ENCODE data around the gene PRKN.

The PRKN gene

DNA sequence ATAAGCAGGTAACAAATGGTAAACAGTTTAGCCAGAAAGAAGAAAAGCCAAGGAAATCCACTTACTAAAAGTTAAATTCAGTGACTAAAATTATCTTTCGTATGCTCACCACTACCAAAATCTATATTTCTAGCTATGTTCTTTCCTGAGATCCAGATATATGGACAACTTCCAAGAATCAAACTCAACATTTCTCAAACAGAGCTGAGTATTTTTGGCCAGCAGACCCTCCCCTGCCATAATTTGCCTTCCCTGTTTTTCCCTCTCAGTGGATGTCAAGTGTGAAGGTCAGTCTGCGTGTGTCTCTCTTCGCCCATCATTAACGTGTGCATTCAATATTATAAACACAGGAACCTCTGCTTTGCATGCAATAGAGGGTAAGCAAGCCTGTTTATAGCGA lies 42.0 kb downstream of the PRKN start:
- no peak for DNase-seq (ENCODE audit: low read depth in 1 of 2, low spot score in 1 of 2)
- no peak for TF ChIP-seq REST (IDR thresholded peaks at IDR 0.05; ENCODE audit: insufficient replicate concordance, low read depth)
- TF ChIP-seq POLR2AphosphoS5 (IDR thresholded peaks at IDR 0.05; ENCODE audit: low read depth) = no peak
- TF ChIP-seq SPI1 (IDR thresholded peaks at IDR 0.05; ENCODE audit: borderline replicate concordance, low read depth) = no peak
- no peak for TF ChIP-seq CTCF (IDR thresholded peaks at IDR 0.05; ENCODE audit: insufficient read depth, low read length)
- TF ChIP-seq GABPA (IDR thresholded peaks at IDR 0.05; ENCODE audit: low read depth) = no peak
- no peak overlapping the region for H3K27ac ChIP-seq (replicated peaks)
- no peak overlapping the region for H3K4me3 ChIP-seq (replicated peaks; ENCODE audit: insufficient read depth, low read length)
- no peaks in the 10 kb centered on the region for H3K27me3 ChIP-seq (ENCODE audit: insufficient read depth, poor library complexity, severe bottlenecking)

GRCh38 chr6:162684961-162685360 lies 42.6 kb downstream of the PRKN start:
- no peak for DNase-seq (ENCODE audit: low read depth in 1 of 2, low spot score in 1 of 2)
- TF ChIP-seq POLR2AphosphoS5 (IDR thresholded peaks at IDR 0.05; ENCODE audit: low read depth) (no peak), CTCF (IDR thresholded peaks at IDR 0.05; ENCODE audit: insufficient read depth, low read length) (no peak), REST (IDR thresholded peaks at IDR 0.05; ENCODE audit: insufficient replicate concordance, low read depth) (no peak), SPI1 (IDR thresholded peaks at IDR 0.05; ENCODE audit: borderline replicate concordance, low read depth) (no peak), GABPA (IDR thresholded peaks at IDR 0.05; ENCODE audit: low read depth) (no peak)
- Histone ChIP-seq H3K27me3 (ENCODE audit: insufficient read depth, poor library complexity, severe bottlenecking) (no peaks in the 10 kb centered on the region), H3K27ac (replicated peaks) (no peak overlapping the region), H3K4me3 (replicated peaks; ENCODE audit: insufficient read depth, low read length) (no peak overlapping the region)

DNA sequence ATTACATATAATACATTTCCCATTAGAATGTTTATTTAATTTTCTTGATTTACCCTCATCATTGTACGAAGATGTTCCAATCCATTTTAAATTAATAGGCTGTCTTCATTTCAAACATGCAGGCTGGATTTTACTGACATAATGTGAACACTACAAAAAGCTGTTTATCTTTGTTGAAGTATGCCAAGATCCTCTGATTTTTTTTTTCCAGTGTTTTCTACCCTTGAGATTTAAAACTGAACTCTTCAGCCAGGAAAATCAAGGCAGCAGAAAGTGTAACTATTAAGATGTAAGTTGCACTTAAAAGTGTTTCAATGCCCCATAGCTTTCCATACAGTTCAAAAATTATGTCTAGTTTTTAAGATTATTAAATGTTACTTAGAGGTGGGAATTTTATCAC lies 43.5 kb downstream of the PRKN start:
- TF ChIP-seq SPI1 (IDR thresholded peaks at IDR 0.05; ENCODE audit: borderline replicate concordance, low read depth) = no peak
- TF ChIP-seq GABPA (IDR thresholded peaks at IDR 0.05; ENCODE audit: low read depth) = no peak
- TF ChIP-seq POLR2AphosphoS5 (IDR thresholded peaks at IDR 0.05; ENCODE audit: low read depth) = no peak
- no peak for TF ChIP-seq REST (IDR thresholded peaks at IDR 0.05; ENCODE audit: insufficient replicate concordance, low read depth)
- TF ChIP-seq CTCF (IDR thresholded peaks at IDR 0.05; ENCODE audit: insufficient read depth, low read length) = no peak
- DNase-seq (ENCODE audit: low read depth in 1 of 2, low spot score in 1 of 2) = no peak
- no peak overlapping the region for H3K4me3 ChIP-seq (replicated peaks; ENCODE audit: insufficient read depth, low read length)
- H3K27ac ChIP-seq (replicated peaks) = no peak overlapping the region
- no peaks in the 10 kb centered on the region for H3K27me3 ChIP-seq (ENCODE audit: insufficient read depth, poor library complexity, severe bottlenecking)
